K562 (cell line): ENCODE measurements around the gene GABARAP. TPM values are rescaled to one million over a fixed set of nuclear protein-coding genes. Genes with fewer than 3 reads are reported as not detected.

Source experiments
- ARNT ChIP-seq, 2 experiments: fragments of 450-650 bp; IDR thresholded peaks; 2 replicates each; pipeline ENCODE4 v1.6.1; 2016; ENCODE audit warnings: mild to moderate bottlenecking in 1 of 2
- EGR1 ChIP-seq: fragments of 450-650 bp; conservative IDR thresholded peaks from 2 replicates; pipeline ENCODE4 v1.6.1; 2017; ENCODE audit warnings: mild to moderate bottlenecking
- EWSR1 ChIP-seq: fragments of 450-650 bp; IDR thresholded peaks from 2 replicates; pipeline ENCODE4 v1.6.1; 2018; ENCODE audit warnings: borderline replicate concordance, mild to moderate bottlenecking, low read depth, moderate library complexity; ENCODE audit not compliant: partially characterized antibody
- MXI1 ChIP-seq: IDR thresholded peaks from 2 replicates; pipeline ENCODE4 v1.6.1; 2011; ENCODE audit warnings: low read depth, mild to moderate bottlenecking, improper control_type of control experiment, low read length
- POLR3G ChIP-seq: IDR thresholded peaks from 2 replicates; pipeline ENCODE4 v1.6.1; 2011; ENCODE audit not compliant: insufficient read length, insufficient replicate concordance; ENCODE audit errors: extremely low read depth
- PURB ChIP-seq: sonication (generic); formaldehyde crosslinking; IDR thresholded peaks from 2 replicates; pipeline ENCODE4 v1.9.0; 2021; ENCODE audit warnings: low read depth, mild to moderate bottlenecking, missing genetic modification reagents
- SMAD1 ChIP-seq: fragments of 150-350 bp; IDR thresholded peaks from 2 replicates; pipeline ENCODE4 v1.6.1; 2014; ENCODE audit warnings: low read length, low read depth; ENCODE audit not compliant: partially characterized antibody
- SREBF1 ChIP-seq: fragments of 150-350 bp; IDR thresholded peaks from 2 replicates; pipeline ENCODE4 v1.6.1; 2014; ENCODE audit warnings: antibody characterized with exemption, low read depth, low read length, borderline replicate concordance
- SRF ChIP-seq, 2 experiments: fragments of 250-450, 450-650 bp in 1 of 2; sonication (Bioruptor Pico) in 1 of 2; sonication (generic) in 1 of 2; formaldehyde crosslinking; IDR thresholded peaks; 2 replicates each; pipeline versions ENCODE4 v1.5.0 to v1.5.1; 2020 to 2022; ENCODE audit warnings: mild to moderate bottlenecking in 1 of 2, missing genetic modification reagents in 1 of 2
- ZNF143 ChIP-seq: sonication (generic); formaldehyde crosslinking; IDR thresholded peaks from 2 replicates; pipeline ENCODE4 v1.9.0; 2022; ENCODE audit warnings: mild to moderate bottlenecking, missing genetic modification reagents
- ZNF584 ChIP-seq: fragments of 200-800 bp; sonication (Bioruptor generic); IDR thresholded peaks from 2 replicates; pipeline ENCODE4 v1.6.1; 2016; ENCODE audit warnings: low read depth, mild to moderate bottlenecking, missing genetic modification characterization, missing compliant biosample characterization
- polyA plus RNA-seq, 8 experiments: library from polyadenylated mRNA; depleted of rRNA in 4 of 8; stranded (reverse) in 5 of 8; unstranded in 3 of 8; fragments of >200 nt; fragmentation: Nextera tagmentation in 2 of 8; fragmentation: Illumina TruSeq in 1 of 8; extraction: Ambion mirVana in 2 of 8; extraction: Trizol in 1 of 8; gene quantifications; 2 replicates each; pipeline versions ENCODE4 v1.2.1 to v1.2.3, GENCODE V29; 2011 to 2014; ENCODE audit warnings: inconsistent platforms in 1 of 8, missing spikeins in 1 of 8
- total RNA-seq, 7 experiments: library from RNA; depleted of rRNA in 6 of 7; stranded (reverse); fragments of >200 nt in 6 of 7; fragmentation: Illumina TruSeq in 2 of 7; extraction: Trizol in 2 of 7; gene quantifications; 2 replicates each; pipeline versions ENCODE4 v1.2.1 to v1.2.3, GENCODE V29; 2011 to 2021; ENCODE audit warnings: low replicate concordance in 1 of 7
- TF ChIP-seq, protein P1 (sequence below): fragments of 250-450 bp; sonication (Bioruptor Pico); IDR thresholded peaks from 2 replicates; pipeline ENCODE4 v1.4.0; 2020; ENCODE audit warnings: mild to moderate bottlenecking, moderate library complexity, borderline replicate concordance
- TF ChIP-seq, protein P2 (sequence below): sonication (generic); formaldehyde crosslinking; IDR thresholded peaks from 2 replicates; pipeline ENCODE4 v1.8.0; 2023; ENCODE audit warnings: missing genetic modification reagents, mild to moderate bottlenecking, borderline replicate concordance
- TF ChIP-seq, protein P3 (sequence below), 2 experiments: fragments of 450-650 bp in 1 of 2; sonication (generic) in 1 of 2; formaldehyde crosslinking in 1 of 2; IDR thresholded peaks in 1 of 2; conservative IDR thresholded peaks in 1 of 2; 2 replicates each; pipeline versions ENCODE4 v1.6.1 to v1.8.1; 2016 to 2023; ENCODE audit warnings: mild to moderate bottlenecking in 2 of 2, moderate library complexity in 2 of 2, inconsistent platforms in 1 of 2, missing genetic modification reagents in 1 of 2

The GABARAP gene
- total and polyA plus RNA-seq, 9 of the 15 experiments (the other 6 are each of a cell fraction or from before 2014, with no cell fraction given) = 47.5 to 373 (median 152) TPM

DNA sequence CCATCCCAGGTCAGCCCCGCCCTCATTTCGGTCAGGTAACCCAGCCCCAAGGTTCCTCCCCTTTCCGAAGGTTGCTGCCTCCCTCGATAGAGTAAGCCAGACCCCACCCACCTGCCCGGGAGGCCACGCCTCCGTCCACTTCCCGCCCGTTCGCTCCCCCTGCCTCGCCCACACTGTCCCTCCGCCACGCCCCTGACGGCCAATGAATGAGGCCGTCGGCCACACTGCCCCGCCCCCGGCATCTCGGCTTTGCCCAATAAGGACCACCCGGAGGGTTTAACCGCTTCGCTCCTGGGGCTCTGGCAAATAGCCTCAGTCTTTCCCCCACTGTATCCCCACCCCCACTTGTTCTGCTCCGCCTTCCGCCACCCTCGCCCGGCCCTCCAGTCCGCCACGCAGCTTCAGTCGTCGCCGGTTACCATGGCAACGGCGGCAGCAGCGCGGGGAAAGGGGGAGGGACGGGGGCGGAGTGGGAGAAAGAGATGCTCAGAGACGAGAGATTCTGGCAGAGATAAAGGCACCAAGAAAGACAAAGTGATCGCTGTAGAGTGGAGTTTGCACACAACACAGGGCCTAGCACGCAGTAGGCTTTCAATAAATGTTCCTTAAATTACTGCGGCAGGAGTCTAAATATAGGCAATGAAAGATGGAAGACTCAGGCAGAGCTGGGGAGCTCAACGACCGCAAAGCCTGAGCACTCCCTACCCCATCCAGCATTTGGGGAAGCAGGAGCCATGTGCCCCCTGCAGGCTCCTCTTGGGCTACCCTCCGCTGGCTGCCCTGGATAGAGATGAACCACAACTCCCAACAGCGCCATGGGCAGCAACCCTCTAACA is 27.7 kb downstream of the GABARAP start (continued):
- TF ChIP-seq, protein P1, sequence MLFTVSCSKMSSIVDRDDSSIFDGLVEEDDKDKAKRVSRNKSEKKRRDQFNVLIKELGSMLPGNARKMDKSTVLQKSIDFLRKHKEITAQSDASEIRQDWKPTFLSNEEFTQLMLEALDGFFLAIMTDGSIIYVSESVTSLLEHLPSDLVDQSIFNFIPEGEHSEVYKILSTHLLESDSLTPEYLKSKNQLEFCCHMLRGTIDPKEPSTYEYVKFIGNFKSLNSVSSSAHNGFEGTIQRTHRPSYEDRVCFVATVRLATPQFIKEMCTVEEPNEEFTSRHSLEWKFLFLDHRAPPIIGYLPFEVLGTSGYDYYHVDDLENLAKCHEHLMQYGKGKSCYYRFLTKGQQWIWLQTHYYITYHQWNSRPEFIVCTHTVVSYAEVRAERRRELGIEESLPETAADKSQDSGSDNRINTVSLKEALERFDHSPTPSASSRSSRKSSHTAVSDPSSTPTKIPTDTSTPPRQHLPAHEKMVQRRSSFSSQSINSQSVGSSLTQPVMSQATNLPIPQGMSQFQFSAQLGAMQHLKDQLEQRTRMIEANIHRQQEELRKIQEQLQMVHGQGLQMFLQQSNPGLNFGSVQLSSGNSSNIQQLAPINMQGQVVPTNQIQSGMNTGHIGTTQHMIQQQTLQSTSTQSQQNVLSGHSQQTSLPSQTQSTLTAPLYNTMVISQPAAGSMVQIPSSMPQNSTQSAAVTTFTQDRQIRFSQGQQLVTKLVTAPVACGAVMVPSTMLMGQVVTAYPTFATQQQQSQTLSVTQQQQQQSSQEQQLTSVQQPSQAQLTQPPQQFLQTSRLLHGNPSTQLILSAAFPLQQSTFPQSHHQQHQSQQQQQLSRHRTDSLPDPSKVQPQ (CRISPR knock-in tag) = no peak
- TF ChIP-seq PURB (CRISPR knock-in tag) (no peak), SMAD1 (no peak), ZNF584 (CRISPR knock-in tag) (no peak), ARNT (IDR thresholded peaks at IDR 0.05) (no peak), SRF (CRISPR knock-in tag; IDR thresholded peaks at IDR 0.05) (peak in 1 of 2 experiments; percentile 80; a peak in 1 of 4 replicates), EGR1 (peak; percentile 88), SREBF1 (no peak), ZNF143 (no peak), POLR3G (no peak), MXI1 (no peak), EWSR1 (no peak)
- TF ChIP-seq, protein P2, sequence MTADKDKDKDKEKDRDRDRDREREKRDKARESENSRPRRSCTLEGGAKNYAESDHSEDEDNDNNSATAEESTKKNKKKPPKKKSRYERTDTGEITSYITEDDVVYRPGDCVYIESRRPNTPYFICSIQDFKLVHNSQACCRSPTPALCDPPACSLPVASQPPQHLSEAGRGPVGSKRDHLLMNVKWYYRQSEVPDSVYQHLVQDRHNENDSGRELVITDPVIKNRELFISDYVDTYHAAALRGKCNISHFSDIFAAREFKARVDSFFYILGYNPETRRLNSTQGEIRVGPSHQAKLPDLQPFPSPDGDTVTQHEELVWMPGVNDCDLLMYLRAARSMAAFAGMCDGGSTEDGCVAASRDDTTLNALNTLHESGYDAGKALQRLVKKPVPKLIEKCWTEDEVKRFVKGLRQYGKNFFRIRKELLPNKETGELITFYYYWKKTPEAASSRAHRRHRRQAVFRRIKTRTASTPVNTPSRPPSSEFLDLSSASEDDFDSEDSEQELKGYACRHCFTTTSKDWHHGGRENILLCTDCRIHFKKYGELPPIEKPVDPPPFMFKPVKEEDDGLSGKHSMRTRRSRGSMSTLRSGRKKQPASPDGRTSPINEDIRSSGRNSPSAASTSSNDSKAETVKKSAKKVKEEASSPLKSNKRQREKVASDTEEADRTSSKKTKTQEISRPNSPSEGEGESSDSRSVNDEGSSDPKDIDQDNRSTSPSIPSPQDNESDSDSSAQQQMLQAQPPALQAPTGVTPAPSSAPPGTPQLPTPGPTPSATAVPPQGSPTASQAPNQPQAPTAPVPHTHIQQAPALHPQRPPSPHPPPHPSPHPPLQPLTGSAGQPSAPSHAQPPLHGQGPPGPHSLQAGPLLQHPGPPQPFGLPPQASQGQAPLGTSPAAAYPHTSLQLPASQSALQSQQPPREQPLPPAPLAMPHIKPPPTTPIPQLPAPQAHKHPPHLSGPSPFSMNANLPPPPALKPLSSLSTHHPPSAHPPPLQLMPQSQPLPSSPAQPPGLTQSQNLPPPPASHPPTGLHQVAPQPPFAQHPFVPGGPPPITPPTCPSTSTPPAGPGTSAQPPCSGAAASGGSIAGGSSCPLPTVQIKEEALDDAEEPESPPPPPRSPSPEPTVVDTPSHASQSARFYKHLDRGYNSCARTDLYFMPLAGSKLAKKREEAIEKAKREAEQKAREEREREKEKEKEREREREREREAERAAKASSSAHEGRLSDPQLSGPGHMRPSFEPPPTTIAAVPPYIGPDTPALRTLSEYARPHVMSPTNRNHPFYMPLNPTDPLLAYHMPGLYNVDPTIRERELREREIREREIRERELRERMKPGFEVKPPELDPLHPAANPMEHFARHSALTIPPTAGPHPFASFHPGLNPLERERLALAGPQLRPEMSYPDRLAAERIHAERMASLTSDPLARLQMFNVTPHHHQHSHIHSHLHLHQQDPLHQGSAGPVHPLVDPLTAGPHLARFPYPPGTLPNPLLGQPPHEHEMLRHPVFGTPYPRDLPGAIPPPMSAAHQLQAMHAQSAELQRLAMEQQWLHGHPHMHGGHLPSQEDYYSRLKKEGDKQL (CRISPR knock-in tag) = no peak
- TF ChIP-seq, protein P3, sequence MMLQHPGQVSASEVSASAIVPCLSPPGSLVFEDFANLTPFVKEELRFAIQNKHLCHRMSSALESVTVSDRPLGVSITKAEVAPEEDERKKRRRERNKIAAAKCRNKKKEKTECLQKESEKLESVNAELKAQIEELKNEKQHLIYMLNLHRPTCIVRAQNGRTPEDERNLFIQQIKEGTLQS (IDR thresholded peaks at IDR 0.05) = no peak; the same call in 1 of the 2 replicates
- TF ChIP-seq, protein P3 (CRISPR knock-in tag; conservative IDR thresholded peaks at IDR 0.05) = no peak
